Neuronal stem cell (in vitro differentiated cells): ENCODE results near the gene SLC38A8.

Experiments
- DNase-seq: peaks from one replicate; pipeline ENCODE4 v3.0.0-alpha.2; 2013; ENCODE audit warnings: low spot score
- H2AFZ ChIP-seq: one replicate; pipeline ENCODE4 v1.6.1; 2013; ENCODE audit warnings: mild to moderate bottlenecking, low read length, inconsistent platforms
- H2AK5ac ChIP-seq: 2 replicates; pipeline ENCODE4 v1.6.1; 2013; ENCODE audit warnings: low read depth, mild to moderate bottlenecking, inconsistent platforms, low read length, moderate library complexity, mixed read lengths
- H2BK120ac ChIP-seq: 2 replicates; pipeline ENCODE4 v1.6.1; 2013; ENCODE audit warnings: low read depth, mild to moderate bottlenecking, inconsistent platforms, low read length, moderate library complexity, mixed read lengths
- H2BK12ac ChIP-seq: one replicate; pipeline ENCODE4 v1.6.1; 2013; ENCODE audit warnings: low read length, inconsistent platforms
- H2BK15ac ChIP-seq: 2 replicates; pipeline ENCODE4 v1.6.1; 2013; ENCODE audit warnings: mild to moderate bottlenecking, low read length, inconsistent platforms, mixed read lengths
- H2BK5ac ChIP-seq: one replicate; pipeline ENCODE4 v1.6.1; 2013; ENCODE audit warnings: inconsistent platforms, mild to moderate bottlenecking, low read length, moderate library complexity
- H3K14ac ChIP-seq: one replicate; pipeline ENCODE4 v1.6.1; 2013; ENCODE audit warnings: low read length, inconsistent platforms
- H3K18ac ChIP-seq: 2 replicates; pipeline ENCODE4 v1.6.1; 2013; ENCODE audit warnings: low read length, inconsistent platforms
- H3K23ac ChIP-seq: 2 replicates; pipeline ENCODE4 v1.6.1; 2013; ENCODE audit warnings: low read depth, mild to moderate bottlenecking, mixed read lengths, low read length, inconsistent platforms; ENCODE audit not compliant: poor library complexity
- H3K27ac ChIP-seq: replicated peaks from 3 replicates; pipeline ENCODE4 v1.5.1; 2013; ENCODE audit warnings: low read length, inconsistent platforms
- H3K27me3 ChIP-seq, 3 experiments: 2 replicates each; pipeline ENCODE4 v1.6.1; 2013; ENCODE audit warnings: low read length in 3 of 3, mild to moderate bottlenecking in 2 of 3, inconsistent platforms in 1 of 3, low read depth in 1 of 3, mixed read lengths in 1 of 3, moderate library complexity in 1 of 3; ENCODE audit not compliant: control insufficient read depth in 3 of 3, insufficient read depth in 3 of 3
- H3K36me3 ChIP-seq, 2 donors: replicated peaks in 1 of 2; 2 replicates each; pipeline ENCODE4 v1.6.1; 2013; ENCODE audit warnings: low read length in 2 of 2; ENCODE audit not compliant: control insufficient read depth in 2 of 2, insufficient read depth in 2 of 2
- H3K4ac ChIP-seq: 2 replicates; pipeline ENCODE4 v1.6.1; 2013; ENCODE audit warnings: inconsistent platforms, mild to moderate bottlenecking, low read length, moderate library complexity
- H3K4me1 ChIP-seq, 2 donors: 1 replicate in 1 of 2; 2 replicates in 1 of 2; pipeline ENCODE4 v1.6.1; 2013; ENCODE audit warnings: low read length in 2 of 2, low read depth in 1 of 2; ENCODE audit not compliant: control insufficient read depth in 2 of 2, insufficient read depth in 1 of 2
- H3K4me2 ChIP-seq: one replicate; pipeline ENCODE4 v1.6.1; 2013; ENCODE audit warnings: mild to moderate bottlenecking, low read length, inconsistent platforms; ENCODE audit not compliant: insufficient read depth, poor library complexity, severe bottlenecking
- H3K4me3 ChIP-seq, 2 donors: 2 replicates each; pipeline ENCODE4 v1.5.1; 2013; ENCODE audit warnings: low read length in 2 of 2, mild to moderate bottlenecking in 2 of 2, inconsistent platforms in 1 of 2, moderate library complexity in 1 of 2
- H3K79me1 ChIP-seq: one replicate; pipeline ENCODE4 v1.6.1; 2013; ENCODE audit warnings: low read depth, mild to moderate bottlenecking, inconsistent platforms, low read length, moderate library complexity
- H3K9ac ChIP-seq: one replicate; pipeline ENCODE4 v1.6.1; 2013; ENCODE audit warnings: mild to moderate bottlenecking, low read depth, low read length, inconsistent platforms; ENCODE audit not compliant: poor library complexity
- H3K9me3 ChIP-seq, 2 donors: replicated peaks in 1 of 2; 2 replicates each; pipeline versions ENCODE3 to v1.6.1; 2013; ENCODE audit warnings: low read length in 2 of 2, mild to moderate bottlenecking in 2 of 2, inconsistent platforms in 1 of 2, low read depth in 1 of 2, mixed read lengths in 1 of 2, moderate library complexity in 1 of 2; ENCODE audit not compliant: control insufficient read depth in 2 of 2, insufficient read depth in 1 of 2
- H4K8ac ChIP-seq: one replicate; pipeline ENCODE4 v1.6.1; 2013; ENCODE audit warnings: low read depth, mild to moderate bottlenecking, inconsistent platforms, low read length, moderate library complexity
- H4K91ac ChIP-seq: one replicate; pipeline ENCODE4 v1.6.1; 2013; ENCODE audit warnings: low read length, low read depth, mild to moderate bottlenecking, inconsistent platforms; ENCODE audit not compliant: poor library complexity
- WGBS, 2 donors: extraction: QIAGEN DNeasy Blood & Tissue Kit; methylation state at CpG; one replicate each; pipeline ENCODE4 v1.1.7; 2013; ENCODE audit warnings: missing lambda C conversion rate in 2 of 2, mixed read lengths in 1 of 2; ENCODE audit not compliant: insufficient read length in 2 of 2, insufficient replicate concordance in 1 of 2; ENCODE audit errors: extremely low coverage in 2 of 2; 5-methylcytosine and 5-hydroxymethylcytosine counted together

SLC38A8 gene

GRCh38 chr16:84081446-84081989 lies 38.9 kb upstream of the SLC38A8 start:
- H2AFZ ChIP-seq, result no peak overlapping the region
- no peaks in the 10 kb centered on the region for H3K4me1 ChIP-seq
- H2BK120ac ChIP-seq, result no peak overlapping the region
- H4K8ac ChIP-seq, result no peak overlapping the region
- peak overlapping the region; percentile 26 for H3K9ac ChIP-seq
- H3K18ac ChIP-seq, result no peak overlapping the region
- no peaks in the 10 kb centered on the region for H3K9me3 ChIP-seq
- no peak overlapping the region for H2BK15ac ChIP-seq
- H3K14ac ChIP-seq, result no peak overlapping the region
- H2AK5ac ChIP-seq, result no peak overlapping the region
- H3K4ac ChIP-seq, result no peak overlapping the region
- WGBS, 2 donors, result no CpG with 5 or more reads among the region's 14 CpGs
- H3K36me3 ChIP-seq, result peaks cover 43 to 93% of the 10 kb centered on the region in 2 donors
- H3K27me3 ChIP-seq, result no peaks in the 10 kb centered on the region
- H3K79me1 ChIP-seq, result no peaks in the 10 kb centered on the region
- H3K4me2 ChIP-seq, result no peak overlapping the region
- H4K91ac ChIP-seq, result no peak overlapping the region
- no peak overlapping the region for H2BK12ac ChIP-seq
- H2BK5ac ChIP-seq, result no peak overlapping the region
- H3K27ac ChIP-seq, result no peak overlapping the region
- H3K4me3 ChIP-seq, result no peak overlapping the region
- no peak overlapping the region for H3K23ac ChIP-seq
- DNase-seq, result no peak

DNA sequence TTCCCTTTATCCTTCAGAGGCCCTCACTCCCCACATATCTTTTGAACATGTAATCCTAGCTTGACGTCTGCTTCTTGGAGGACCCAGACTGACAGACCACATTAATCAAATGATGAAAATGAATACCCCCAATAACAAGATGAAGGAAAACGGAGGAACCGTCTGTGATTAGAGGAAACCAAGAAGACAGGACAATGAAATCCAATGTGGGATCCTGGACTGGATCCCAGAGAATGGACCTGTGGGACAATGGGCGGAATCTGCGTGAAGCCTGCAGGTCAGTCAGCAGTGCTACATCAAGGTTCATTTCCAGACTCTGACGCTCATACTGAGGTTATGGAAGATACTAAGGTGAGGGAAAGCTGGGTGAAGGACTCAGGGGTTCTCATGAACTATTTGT lies 38.2 kb upstream of the SLC38A8 start:
- no peak overlapping the region for H3K14ac ChIP-seq
- H3K79me1 ChIP-seq, result no peaks in the 10 kb centered on the region
- H3K27ac ChIP-seq, result no peak overlapping the region
- H3K36me3 ChIP-seq, result peaks cover 39 to 93% of the 10 kb centered on the region in 2 donors
- H3K9ac ChIP-seq, result no peak overlapping the region
- H3K23ac ChIP-seq, result no peak overlapping the region
- no peak overlapping the region for H2AK5ac ChIP-seq
- H2BK15ac ChIP-seq, result no peak overlapping the region
- no peak overlapping the region for H4K91ac ChIP-seq
- no peak for DNase-seq
- no peak overlapping the region for H2BK12ac ChIP-seq
- no CpG with 5 or more reads among the region's 6 CpGs for WGBS, 2 donors
- H4K8ac ChIP-seq, result no peak overlapping the region
- no peaks in the 10 kb centered on the region for H3K9me3 ChIP-seq
- H3K4me2 ChIP-seq, result no peak overlapping the region
- H2AFZ ChIP-seq, result no peak overlapping the region
- H2BK120ac ChIP-seq, result no peak overlapping the region
- H2BK5ac ChIP-seq, result no peak overlapping the region
- no peaks in the 10 kb centered on the region for H3K4me1 ChIP-seq
- no peak overlapping the region for H3K4ac ChIP-seq
- no peaks in the 10 kb centered on the region for H3K27me3 ChIP-seq
- no peak overlapping the region for H3K18ac ChIP-seq
- H3K4me3 ChIP-seq, result no peak overlapping the region

DNA sequence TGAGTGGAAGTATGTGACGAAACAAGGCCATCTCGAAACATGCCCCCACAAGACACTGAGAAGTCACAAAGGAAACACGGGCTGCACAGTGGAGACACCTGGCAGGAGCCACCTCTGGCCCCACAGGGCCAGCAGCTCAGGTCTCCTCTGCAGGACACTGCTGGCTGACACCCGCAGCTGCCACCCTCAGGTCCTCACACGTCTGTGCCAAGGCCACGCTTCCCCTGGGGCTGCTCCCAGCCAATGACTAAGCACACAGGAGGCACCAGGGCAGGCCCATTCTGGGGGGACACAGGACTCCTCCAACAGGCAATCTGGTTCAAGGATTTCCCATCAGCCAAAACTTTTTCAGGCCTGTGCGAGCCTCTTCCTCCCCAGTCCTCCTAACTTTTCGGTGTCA lies 37.8 kb upstream of the SLC38A8 start:
- H2BK120ac ChIP-seq, result no peak overlapping the region
- no peak overlapping the region for H3K18ac ChIP-seq
- WGBS, 2 donors, result no CpG with 5 or more reads among the region's 8 CpGs
- no peak overlapping the region for H2BK5ac ChIP-seq
- H3K27me3 ChIP-seq, result no peaks in the 10 kb centered on the region
- H3K4me1 ChIP-seq, result no peaks in the 10 kb centered on the region
- no peak overlapping the region for H2AK5ac ChIP-seq
- H3K9ac ChIP-seq, result no peak overlapping the region
- peaks cover 39 to 95% of the 10 kb centered on the region in 2 donors for H3K36me3 ChIP-seq
- H3K23ac ChIP-seq, result no peak overlapping the region
- no peak overlapping the region for H3K14ac ChIP-seq
- H3K4ac ChIP-seq, result no peak overlapping the region
- H3K4me3 ChIP-seq, result no peak overlapping the region
- no peak overlapping the region for H3K4me2 ChIP-seq
- H2AFZ ChIP-seq, result no peak overlapping the region
- H3K79me1 ChIP-seq, result no peaks in the 10 kb centered on the region
- no peaks in the 10 kb centered on the region for H3K9me3 ChIP-seq
- H2BK12ac ChIP-seq, result no peak overlapping the region
- DNase-seq, result no peak
- no peak overlapping the region for H4K8ac ChIP-seq
- H3K27ac ChIP-seq, result no peak overlapping the region
- no peak overlapping the region for H2BK15ac ChIP-seq
- no peak overlapping the region for H4K91ac ChIP-seq

- H3K36me3 ChIP-seq, result peaks cover 46 to 96% of the 10 kb centered on the region in 2 donors
- no peaks in the 10 kb centered on the region for H3K27me3 ChIP-seq
- no peak overlapping the region for H3K4me2 ChIP-seq
- H3K9ac ChIP-seq, result no peak overlapping the region
- no peak overlapping the region for H4K91ac ChIP-seq
- no peak overlapping the region for H3K4me3 ChIP-seq
- no peaks in the 10 kb centered on the region for H3K9me3 ChIP-seq
- no CpG with 5 or more reads among the region's 6 CpGs for WGBS, 2 donors
- no peak overlapping the region for H2BK120ac ChIP-seq
- no peak overlapping the region for H4K8ac ChIP-seq
- H3K4ac ChIP-seq, result no peak overlapping the region
- H3K4me1 ChIP-seq, result no peaks in the 10 kb centered on the region
- no peak overlapping the region for H2BK15ac ChIP-seq
- no peak overlapping the region for H3K23ac ChIP-seq
- H3K18ac ChIP-seq, result no peak overlapping the region
- no peak overlapping the region for H2AK5ac ChIP-seq
- H3K79me1 ChIP-seq, result no peaks in the 10 kb centered on the region
- no peak overlapping the region for H2BK12ac ChIP-seq
- H3K14ac ChIP-seq, result no peak overlapping the region
- no peak overlapping the region for H3K27ac ChIP-seq
- no peak overlapping the region for H2BK5ac ChIP-seq
- no peak for DNase-seq
- H2AFZ ChIP-seq, result no peak overlapping the region
Observed at GRCh38 chr16:84079664-84080063, 37.1 kb upstream of the SLC38A8 start.
